Neural cell (in vitro differentiated cells): Measurements from ENCODE around the gene SIN3A. TPM values are rescaled to one million over a fixed set of nuclear protein-coding genes. Genes with fewer than 3 reads are reported as not detected.

Experiments
- H2AFZ ChIP-seq: fragments of 200-600, 300-800 bp; sonication (generic), shearing (Covaris generic); 2 replicates; pipeline ENCODE4 v1.6.0; 2014; ENCODE audit warnings: low read depth, mild to moderate bottlenecking, antibody characterized with exemption, low read length, moderate library complexity
- H3F3A ChIP-seq: fragments of 200-600 bp; shearing (Covaris generic); 2 replicates; pipeline ENCODE4 v1.6.1; 2016; ENCODE audit warnings: mild to moderate bottlenecking, moderate library complexity, mixed read lengths, antibody characterized with exemption, low read length; ENCODE audit not compliant: insufficient read depth, poor library complexity, severe bottlenecking
- H3K27ac ChIP-seq: fragments of 200-600, 300-800 bp; sonication (generic), shearing (Covaris generic); 2 replicates; pipeline ENCODE4 v1.5.1; 2014; ENCODE audit warnings: mild to moderate bottlenecking, low read length, moderate library complexity
- H3K27me3 ChIP-seq: fragments of 300-800, 200-600 bp; sonication (generic), shearing (Covaris generic); 2 replicates; pipeline ENCODE4 v1.6.0; 2014; ENCODE audit warnings: mild to moderate bottlenecking, low read depth, low read length, moderate library complexity; ENCODE audit not compliant: insufficient read depth
- H3K36me3 ChIP-seq: fragments of 300-800, 200-600 bp; sonication (generic), shearing (Covaris generic); 2 replicates; pipeline ENCODE4 v1.5.1; 2014; ENCODE audit warnings: mild to moderate bottlenecking, antibody characterized with exemption, low read length, moderate library complexity; ENCODE audit not compliant: insufficient read depth
- H3K4me2 ChIP-seq: fragments of 300-800, 200-600 bp; sonication (generic), shearing (Covaris generic); 2 replicates; pipeline ENCODE4 v1.6.0; 2014; ENCODE audit warnings: mild to moderate bottlenecking, low read length
- H3K4me3 ChIP-seq: fragments of 300-800, 200-600 bp; sonication (generic), shearing (Covaris generic); 2 replicates; pipeline ENCODE4 v1.5.1; 2014; ENCODE audit warnings: mild to moderate bottlenecking, low read length, moderate library complexity
- H3K79me2 ChIP-seq: fragments of 200-600 bp; shearing (Covaris generic); replicated peaks from 2 replicates; pipeline ENCODE4 v1.6.0; 2014; ENCODE audit warnings: mild to moderate bottlenecking, low read length, moderate library complexity; ENCODE audit not compliant: insufficient read depth
- H3K9ac ChIP-seq: fragments of 300-800, 200-600 bp; sonication (generic), shearing (Covaris generic); 2 replicates; pipeline ENCODE4 v1.6.1; 2016; ENCODE audit warnings: mild to moderate bottlenecking, low read length, mixed read lengths
- H3K9me2 ChIP-seq: fragments of 200-600 bp; shearing (Covaris generic); 2 replicates; pipeline ENCODE4 v1.6.1; 2016; ENCODE audit warnings: mild to moderate bottlenecking, low read length, mixed read lengths; ENCODE audit not compliant: insufficient read depth
- H3K9me3 ChIP-seq: fragments of 200-600, 300-800 bp; sonication (generic), shearing (Covaris generic); 2 replicates; pipeline ENCODE4 v1.6.1; 2016; ENCODE audit warnings: mild to moderate bottlenecking, mixed run types, low read length, moderate library complexity, mixed read lengths
- H4K20me1 ChIP-seq: fragments of 200-600 bp; shearing (Covaris generic); 2 replicates; pipeline ENCODE4 v1.6.1; 2016; ENCODE audit warnings: mild to moderate bottlenecking, mixed run types; ENCODE audit not compliant: insufficient read depth
- CTCF ChIP-seq: fragments of 450-650 bp; IDR thresholded peaks from 2 replicates; pipeline ENCODE4 v1.5.1; 2014; ENCODE audit warnings: antibody characterized with exemption, mild to moderate bottlenecking, moderate library complexity; ENCODE audit not compliant: poor library complexity, severe bottlenecking
- EP300 ChIP-seq: fragments of 450-650 bp; conservative IDR thresholded peaks from 2 replicates; pipeline ENCODE4 v1.6.1; 2014; ENCODE audit warnings: antibody characterized with exemption, mild to moderate bottlenecking, moderate library complexity; ENCODE audit not compliant: poor library complexity, severe bottlenecking
- EZH2 ChIP-seq: fragments of 200-600, 300-800 bp; shearing (Covaris generic), sonication (generic); IDR thresholded peaks from 2 replicates; pipeline ENCODE4 v1.6.1; 2014; ENCODE audit warnings: antibody characterized with exemption, low read length, borderline replicate concordance, mild to moderate bottlenecking; ENCODE audit not compliant: insufficient read depth, poor library complexity, severe bottlenecking
- MXI1 ChIP-seq: fragments of 450-650 bp; conservative IDR thresholded peaks from 2 replicates; pipeline ENCODE4 v1.6.1; 2014; ENCODE audit warnings: antibody characterized with exemption, mild to moderate bottlenecking; ENCODE audit not compliant: poor library complexity, severe bottlenecking
- POLR2AphosphoS5 ChIP-seq: IDR thresholded peaks from 2 replicates; pipeline ENCODE4 v1.6.1; 2012
- RAD21 ChIP-seq: fragments of 450-650 bp; conservative IDR thresholded peaks from 2 replicates; pipeline ENCODE4 v1.6.1; 2014; ENCODE audit warnings: antibody characterized with exemption, mild to moderate bottlenecking, moderate library complexity
- REST ChIP-seq: IDR thresholded peaks from 2 replicates; pipeline ENCODE4 v1.6.1; 2012; ENCODE audit warnings: borderline replicate concordance
- SMC3 ChIP-seq: fragments of 450-650 bp; conservative IDR thresholded peaks from 2 replicates; pipeline ENCODE4 v1.6.1; 2014; ENCODE audit warnings: antibody characterized with exemption, mild to moderate bottlenecking, moderate library complexity; ENCODE audit not compliant: poor library complexity
- TAF1 ChIP-seq: IDR thresholded peaks from 2 replicates; pipeline ENCODE4 v1.6.1; 2012; ENCODE audit warnings: low read depth
- polyA plus RNA-seq: library from polyadenylated mRNA; depleted of rRNA; stranded (reverse); fragments of >200 nt; gene quantifications from 2 replicates; pipeline ENCODE4 v1.2.3, GENCODE V29; 2014

The SIN3A gene
- polyA plus RNA-seq, 1 donor from 2014 or later, result 13.7 TPM

GRCh38 chr15:75371901-75372688 is 79.4 kb downstream of the SIN3A start:
- H4K20me1 ChIP-seq, result no peaks in the 10 kb centered on the region
- H3K9me3 ChIP-seq, result no peaks in the 10 kb centered on the region
- H3K79me2 ChIP-seq, result no peaks in the 10 kb centered on the region
- TF ChIP-seq RAD21 (no peak), CTCF (no peak), REST (no peak), EP300 (no peak), MXI1 (no peak), POLR2AphosphoS5 (no peak), EZH2 (no peak), SMC3 (no peak), TAF1 (no peak)
- no peak overlapping the region for H3K9ac ChIP-seq
- H3F3A ChIP-seq, result no peaks in the 10 kb centered on the region
- no peak overlapping the region for H3K4me3 ChIP-seq
- H3K9me2 ChIP-seq, result no peaks in the 10 kb centered on the region
- H3K36me3 ChIP-seq, result no peaks in the 10 kb centered on the region
- no peaks in the 10 kb centered on the region for H3K27me3 ChIP-seq
- no peak overlapping the region for H2AFZ ChIP-seq
- no peak overlapping the region for H3K27ac ChIP-seq
- no peak overlapping the region for H3K4me2 ChIP-seq

GRCh38 chr15:75371486-75371885 is 80.0 kb downstream of the SIN3A start:
- H3F3A ChIP-seq, result no peaks in the 10 kb centered on the region
- H3K27ac ChIP-seq, result no peak overlapping the region
- no peaks in the 10 kb centered on the region for H3K9me2 ChIP-seq
- H3K9ac ChIP-seq, result no peak overlapping the region
- H3K4me3 ChIP-seq, result no peak overlapping the region
- H3K9me3 ChIP-seq, result no peaks in the 10 kb centered on the region
- no peaks in the 10 kb centered on the region for H3K27me3 ChIP-seq
- H3K79me2 ChIP-seq, result no peaks in the 10 kb centered on the region
- H3K4me2 ChIP-seq, result no peak overlapping the region
- H4K20me1 ChIP-seq, result no peaks in the 10 kb centered on the region
- H3K36me3 ChIP-seq, result no peaks in the 10 kb centered on the region
- H2AFZ ChIP-seq, result no peak overlapping the region
- no peak for TF ChIP-seq CTCF
- TF ChIP-seq RAD21, result no peak
- TF ChIP-seq POLR2AphosphoS5, result no peak
- no peak for TF ChIP-seq SMC3
- TF ChIP-seq MXI1, result no peak
- TF ChIP-seq EZH2, result no peak
- TF ChIP-seq TAF1, result no peak
- TF ChIP-seq REST, result no peak
- TF ChIP-seq EP300, result no peak
